ENCODE results near the gene NKX3-2.

DNA sequence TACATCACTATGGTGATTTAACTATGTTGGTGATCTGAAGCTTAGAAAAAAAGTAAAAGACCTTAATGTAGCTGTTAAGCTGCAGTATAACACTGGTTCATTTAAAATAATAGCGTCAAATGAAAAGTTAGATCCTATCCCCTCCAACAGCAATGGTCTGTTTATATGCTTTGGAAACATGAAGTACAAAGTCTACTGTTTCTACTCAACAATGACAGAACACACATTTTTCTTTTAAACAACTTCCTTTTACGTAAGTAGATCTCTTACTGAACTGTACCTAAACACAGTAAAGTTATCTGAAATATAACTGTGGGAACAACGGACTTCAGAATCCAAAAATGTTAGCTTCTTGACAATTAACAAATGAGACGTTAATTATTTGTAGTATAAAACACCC is 47.9 kb upstream of the NKX3-2 start:
- TF ChIP-seq POLR2AphosphoS5 (IDR thresholded peaks at IDR 0.05; ENCODE audit: low read depth, low read length) (no peak), SRF (IDR thresholded peaks at IDR 0.05; ENCODE audit: low read depth) (no peak), ZNF274 (IDR thresholded peaks at IDR 0.05; ENCODE audit: low read depth, low read length) (no peak), POLR2A (IDR thresholded peaks at IDR 0.05; ENCODE audit: borderline replicate concordance, extremely low read depth, insufficient read depth, insufficient read length) (no peak), YY1 (IDR thresholded peaks at IDR 0.05; ENCODE audit: extremely low read depth, insufficient replicate concordance, low read depth, low read length) (no peak)
- TF ChIP-seq, protein P1, sequence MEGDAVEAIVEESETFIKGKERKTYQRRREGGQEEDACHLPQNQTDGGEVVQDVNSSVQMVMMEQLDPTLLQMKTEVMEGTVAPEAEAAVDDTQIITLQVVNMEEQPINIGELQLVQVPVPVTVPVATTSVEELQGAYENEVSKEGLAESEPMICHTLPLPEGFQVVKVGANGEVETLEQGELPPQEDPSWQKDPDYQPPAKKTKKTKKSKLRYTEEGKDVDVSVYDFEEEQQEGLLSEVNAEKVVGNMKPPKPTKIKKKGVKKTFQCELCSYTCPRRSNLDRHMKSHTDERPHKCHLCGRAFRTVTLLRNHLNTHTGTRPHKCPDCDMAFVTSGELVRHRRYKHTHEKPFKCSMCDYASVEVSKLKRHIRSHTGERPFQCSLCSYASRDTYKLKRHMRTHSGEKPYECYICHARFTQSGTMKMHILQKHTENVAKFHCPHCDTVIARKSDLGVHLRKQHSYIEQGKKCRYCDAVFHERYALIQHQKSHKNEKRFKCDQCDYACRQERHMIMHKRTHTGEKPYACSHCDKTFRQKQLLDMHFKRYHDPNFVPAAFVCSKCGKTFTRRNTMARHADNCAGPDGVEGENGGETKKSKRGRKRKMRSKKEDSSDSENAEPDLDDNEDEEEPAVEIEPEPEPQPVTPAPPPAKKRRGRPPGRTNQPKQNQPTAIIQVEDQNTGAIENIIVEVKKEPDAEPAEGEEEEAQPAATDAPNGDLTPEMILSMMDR (IDR thresholded peaks at IDR 0.05 in 2 of 3, conservative IDR thresholded peaks at IDR 0.05 in 1 of 3; ENCODE audit: borderline replicate concordance in 1 of 3, insufficient read depth in 1 of 3, low read depth in 2 of 3, low read length in 2 of 3): no peak
